Measurements from ENCODE around the gene MANEA.
"Not testable (repeated sequence)": the region's sequence is repeated elsewhere in the genome, so short reads cannot be mapped to it uniquely, and the experiment has no call there.

MANEA gene

GRCh38 chr6:95545686-95546085, 31.6 kb upstream of the MANEA start:
- no peak for DNase-seq (ENCODE audit: insufficient read length, low spot score)

GRCh38 chr6:95546148-95546547, 31.2 kb upstream of the MANEA start:
- no peak for DNase-seq (ENCODE audit: insufficient read length, low spot score)
- no peak for TF ChIP-seq CTCF (IDR thresholded peaks at IDR 0.05; ENCODE audit: insufficient read depth, missing control alignments)
- no peak for FAIRE-seq

More at GRCh38 chr6:95545686-95546085, 31.6 kb upstream of the MANEA start:
- TF ChIP-seq CTCF (IDR thresholded peaks at IDR 0.05; ENCODE audit: insufficient read depth, missing control alignments): no peak
- FAIRE-seq: no peak

GRCh38 chr6:95547043-95547442, 30.3 kb upstream of the MANEA start:
- DNase-seq (ENCODE audit: insufficient read length, low spot score) (no peak), FAIRE-seq (no peak)
- no peak for TF ChIP-seq CTCF (IDR thresholded peaks at IDR 0.05; ENCODE audit: insufficient read depth, missing control alignments)

GRCh38 chr6:95548188-95548786, 29.0 kb upstream of the MANEA start:
- TF ChIP-seq CTCF (IDR thresholded peaks at IDR 0.05; ENCODE audit: insufficient read depth, missing control alignments): no peak
- DNase-seq (ENCODE audit: insufficient read length, low spot score) (no peak), FAIRE-seq (no peak)

- FAIRE-seq (no peak), DNase-seq (ENCODE audit: insufficient read length, low spot score) (no peak)
- TF ChIP-seq CTCF (IDR thresholded peaks at IDR 0.05; ENCODE audit: insufficient read depth, missing control alignments): no peak
These were observed 25.5 kb upstream of the MANEA start for GRCh38 chr6:95551678-95552324.

- TF ChIP-seq CTCF (IDR thresholded peaks at IDR 0.05; ENCODE audit: insufficient read depth, missing control alignments): no peak
- no peak for FAIRE-seq
- DNase-seq (ENCODE audit: insufficient read length, low spot score): no peak
These were observed 23.5 kb upstream of the MANEA start for GRCh38 chr6:95553880-95554279.

- FAIRE-seq; DNase-seq (ENCODE audit: insufficient read length, low spot score): not testable (repeated sequence)
These were observed 16.4 kb upstream of the MANEA start for GRCh38 chr6:95560956-95561355.
